SU-DHL-6 (cell line): ENCODE measurements around the gene PLEKHG3.

Experiments
- EZH2phosphoT487 ChIP-seq: fragments of 200-600 bp; sonication (generic), shearing (Covaris generic); conservative IDR thresholded peaks from 2 replicates; pipeline ENCODE4 v1.6.1; 2018; ENCODE audit warnings: mild to moderate bottlenecking, antibody characterized with exemption, low read length, moderate library complexity, mixed read lengths
- TF ChIP-seq, protein P1 (sequence below): fragments of 200-600 bp; sonication (generic); IDR thresholded peaks from one replicate; pipeline ENCODE4 v1.5.1; 2017; ENCODE audit warnings: antibody characterized with exemption, mild to moderate bottlenecking, low read length, moderate library complexity; ENCODE audit not compliant: insufficient read depth, poor library complexity, severe bottlenecking

DNA sequence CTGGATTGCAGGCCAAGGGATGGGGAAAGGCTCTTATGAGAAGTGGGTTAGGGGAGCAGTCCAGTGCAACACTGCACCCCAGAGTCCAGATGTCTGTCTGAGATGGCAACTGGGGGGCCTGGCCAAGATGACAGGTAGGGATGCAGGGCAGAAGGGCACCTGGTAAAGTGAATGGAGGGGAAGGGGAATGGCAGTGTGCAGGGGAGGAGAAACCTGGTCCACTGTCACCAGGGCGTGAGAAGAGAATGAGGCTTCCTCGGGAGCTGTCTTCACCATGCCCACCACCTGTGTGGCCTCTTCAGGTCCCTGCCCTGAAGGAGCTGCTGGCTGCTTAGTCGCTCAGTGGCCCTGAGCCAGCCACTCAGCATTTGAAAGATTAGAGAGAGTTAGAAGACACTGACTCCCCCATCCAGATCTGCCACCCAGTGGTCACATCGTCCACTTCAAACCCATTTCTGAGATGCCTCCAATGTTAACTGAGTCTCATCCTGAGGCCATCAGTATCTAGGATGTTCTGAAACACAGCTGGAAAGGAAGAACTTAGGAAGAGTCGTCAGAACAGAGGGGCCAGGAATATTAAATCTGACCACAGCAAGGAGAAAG, 57.3 kb downstream of the PLEKHG3 start:
- TF ChIP-seq, protein P1, sequence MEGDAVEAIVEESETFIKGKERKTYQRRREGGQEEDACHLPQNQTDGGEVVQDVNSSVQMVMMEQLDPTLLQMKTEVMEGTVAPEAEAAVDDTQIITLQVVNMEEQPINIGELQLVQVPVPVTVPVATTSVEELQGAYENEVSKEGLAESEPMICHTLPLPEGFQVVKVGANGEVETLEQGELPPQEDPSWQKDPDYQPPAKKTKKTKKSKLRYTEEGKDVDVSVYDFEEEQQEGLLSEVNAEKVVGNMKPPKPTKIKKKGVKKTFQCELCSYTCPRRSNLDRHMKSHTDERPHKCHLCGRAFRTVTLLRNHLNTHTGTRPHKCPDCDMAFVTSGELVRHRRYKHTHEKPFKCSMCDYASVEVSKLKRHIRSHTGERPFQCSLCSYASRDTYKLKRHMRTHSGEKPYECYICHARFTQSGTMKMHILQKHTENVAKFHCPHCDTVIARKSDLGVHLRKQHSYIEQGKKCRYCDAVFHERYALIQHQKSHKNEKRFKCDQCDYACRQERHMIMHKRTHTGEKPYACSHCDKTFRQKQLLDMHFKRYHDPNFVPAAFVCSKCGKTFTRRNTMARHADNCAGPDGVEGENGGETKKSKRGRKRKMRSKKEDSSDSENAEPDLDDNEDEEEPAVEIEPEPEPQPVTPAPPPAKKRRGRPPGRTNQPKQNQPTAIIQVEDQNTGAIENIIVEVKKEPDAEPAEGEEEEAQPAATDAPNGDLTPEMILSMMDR, result no peak
- TF ChIP-seq EZH2phosphoT487, result no peak
